GM19035 (cell line): ENCODE data around the gene POLDIP2.

Source experiments
- ATAC-seq: cut with Tn5 transposase; IDR thresholded peaks from one replicate; pipeline ENCODE4 v1.9.1; 2021; ENCODE audit not compliant: unreplicated experiment

Gene POLDIP2

GRCh38 chr17:28367641-28368305 is 10.4 kb upstream of the POLDIP2 start:
- no peak for ATAC-seq

GRCh38 chr17:28366605-28367004 is 9.3 kb upstream of the POLDIP2 start:
- ATAC-seq: no peak

- ATAC-seq: no peak
Measured at GRCh38 chr17:28365487-28365886, 8.2 kb upstream of the POLDIP2 start.

- ATAC-seq: no peak
Measured at GRCh38 chr17:28364665-28365363, 7.5 kb upstream of the POLDIP2 start, which contains the start of gene SEBOX. TSS of gene SEBOX (minus strand) at chr17:28365199. CDS start at chr17:28365151, 48 bp downstream.

GRCh38 chr17:28363776-28364650 is 6.7 kb upstream of the POLDIP2 start:
- ATAC-seq: no peak

- no peak for ATAC-seq
Measured at GRCh38 chr17:28363186-28363585, 5.9 kb upstream of the POLDIP2 start.

GRCh38 chr17:28357901-28358197 is 522 bp upstream of the POLDIP2 start:
- no peak for ATAC-seq

GRCh38 chr17:28350271-28350670 is 7.1 kb downstream of the POLDIP2 start:
- ATAC-seq: no peak

GRCh38 chr17:28348979-28349378 is 8.3 kb downstream of the POLDIP2 start:
- ATAC-seq: no peak

GRCh38 chr17:28347261-28347891 is 10.0 kb downstream of the POLDIP2 start:
- no peak for ATAC-seq

GRCh38 chr17:28346746-28347246 is 10.5 kb downstream of the POLDIP2 start:
- ATAC-seq: no peak

GRCh38 chr17:28346199-28346580 is 11.1 kb downstream of the POLDIP2 start:
- no peak for ATAC-seq

- no peak for ATAC-seq
Measured at GRCh38 chr17:28345419-28346198, 11.7 kb downstream of the POLDIP2 start.

GRCh38 chr17:28344435-28344901 is 12.9 kb downstream of the POLDIP2 start:
- no peak for ATAC-seq

GRCh38 chr17:28344011-28344410 is 13.3 kb downstream of the POLDIP2 start:
- ATAC-seq: no peak

- ATAC-seq: no peak
Measured at GRCh38 chr17:28343491-28343932, 13.8 kb downstream of the POLDIP2 start.

- ATAC-seq: no peak
Measured at GRCh38 chr17:28342313-28342712, 15.0 kb downstream of the POLDIP2 start.

- no peak for ATAC-seq
Measured at GRCh38 chr17:28341516-28341915, 15.8 kb downstream of the POLDIP2 start.

- ATAC-seq: no peak
Measured at GRCh38 chr17:28340374-28340773, 17.0 kb downstream of the POLDIP2 start.

- no peak for ATAC-seq
Measured at GRCh38 chr17:28339431-28339830, 17.9 kb downstream of the POLDIP2 start.
